ENCODE data around the gene SYK. TPM values are rescaled to one million over a fixed set of nuclear protein-coding genes. Genes with fewer than 3 reads are reported as not detected.

The SYK gene
- 1 to 10 TPM; 1.4 to 8.0 TPM for total RNA-seq

GRCh38 chr9:90801241-90801972, at the start of gene SYK:
Gene SYK (plus strand): TSS chr9:90801819. CDS start chr9:90843899, 42,080 bp downstream.

Other genes with a start within 250 kb of the SYK start
- not detected for gene DIRAS2, start 159.0 kb upstream of the SYK start, total RNA-seq

All from melanocyte of skin (primary cell).